ENCODE data around the gene SLC25A21.
"Not testable (repeated sequence)": the region's sequence is repeated elsewhere in the genome, so short reads cannot be mapped to it uniquely, and the experiment has no call there.

SLC25A21 gene

DNA sequence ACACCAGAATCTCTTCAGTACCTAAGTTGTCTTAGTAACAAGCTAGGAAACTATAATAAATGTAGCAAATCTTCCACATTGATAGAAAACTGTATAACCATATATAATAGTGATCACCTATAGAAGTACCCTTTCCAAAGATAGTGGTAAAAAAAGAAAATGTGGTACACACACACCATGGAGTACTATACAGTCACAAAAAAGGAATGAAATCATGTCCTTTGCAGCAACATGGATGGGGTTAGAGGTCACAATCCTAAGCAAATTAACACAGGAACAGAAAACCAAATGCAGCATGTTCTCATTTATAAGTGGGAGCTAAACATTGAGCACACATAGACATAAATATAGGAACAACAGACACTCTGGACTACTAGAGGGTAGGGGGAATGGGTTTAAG is 90.5 kb downstream of the SLC25A21 start:
- Histone ChIP-seq H2AFZ (ENCODE audit: low read depth, low read length, severe bottlenecking) (no peak overlapping the region), H3K9me3 (ENCODE audit: insufficient read depth, low read length) (no peaks in the 10 kb centered on the region), H3K27me3 (ENCODE audit: low read length) (no peaks in the 10 kb centered on the region), H3K9ac (ENCODE audit: low read length) (no peak overlapping the region), H4K20me1 (ENCODE audit: low read depth, low read length) (no peaks in the 10 kb centered on the region), H3K4me3 (ENCODE audit: insufficient read depth, low read length, poor library complexity, severe bottlenecking) (no peak overlapping the region), H3F3A (ENCODE audit: insufficient read depth) (no peaks in the 10 kb centered on the region), H3K79me2 (ENCODE audit: insufficient read depth, low read length) (no peaks in the 10 kb centered on the region), H3K9me2 (replicated peaks; ENCODE audit: insufficient read depth, low read length) (no peaks in the 10 kb centered on the region; the same call in 1 of the 2 replicates), H3K4me2 (ENCODE audit: low read depth, low read length, poor library complexity, severe bottlenecking) (no peak overlapping the region), H3K27ac (ENCODE audit: low read depth, low read length) (no peak overlapping the region), H3K36me3 (ENCODE audit: low read length) (no peaks in the 10 kb centered on the region)
- TF ChIP-seq, protein P1, sequence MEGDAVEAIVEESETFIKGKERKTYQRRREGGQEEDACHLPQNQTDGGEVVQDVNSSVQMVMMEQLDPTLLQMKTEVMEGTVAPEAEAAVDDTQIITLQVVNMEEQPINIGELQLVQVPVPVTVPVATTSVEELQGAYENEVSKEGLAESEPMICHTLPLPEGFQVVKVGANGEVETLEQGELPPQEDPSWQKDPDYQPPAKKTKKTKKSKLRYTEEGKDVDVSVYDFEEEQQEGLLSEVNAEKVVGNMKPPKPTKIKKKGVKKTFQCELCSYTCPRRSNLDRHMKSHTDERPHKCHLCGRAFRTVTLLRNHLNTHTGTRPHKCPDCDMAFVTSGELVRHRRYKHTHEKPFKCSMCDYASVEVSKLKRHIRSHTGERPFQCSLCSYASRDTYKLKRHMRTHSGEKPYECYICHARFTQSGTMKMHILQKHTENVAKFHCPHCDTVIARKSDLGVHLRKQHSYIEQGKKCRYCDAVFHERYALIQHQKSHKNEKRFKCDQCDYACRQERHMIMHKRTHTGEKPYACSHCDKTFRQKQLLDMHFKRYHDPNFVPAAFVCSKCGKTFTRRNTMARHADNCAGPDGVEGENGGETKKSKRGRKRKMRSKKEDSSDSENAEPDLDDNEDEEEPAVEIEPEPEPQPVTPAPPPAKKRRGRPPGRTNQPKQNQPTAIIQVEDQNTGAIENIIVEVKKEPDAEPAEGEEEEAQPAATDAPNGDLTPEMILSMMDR (IDR thresholded peaks at IDR 0.05; ENCODE audit: insufficient read depth, low read length, poor library complexity, severe bottlenecking): no peak
- no peak for TF ChIP-seq EZH2phosphoT487 (conservative IDR thresholded peaks at IDR 0.05; ENCODE audit: low read length)

DNA sequence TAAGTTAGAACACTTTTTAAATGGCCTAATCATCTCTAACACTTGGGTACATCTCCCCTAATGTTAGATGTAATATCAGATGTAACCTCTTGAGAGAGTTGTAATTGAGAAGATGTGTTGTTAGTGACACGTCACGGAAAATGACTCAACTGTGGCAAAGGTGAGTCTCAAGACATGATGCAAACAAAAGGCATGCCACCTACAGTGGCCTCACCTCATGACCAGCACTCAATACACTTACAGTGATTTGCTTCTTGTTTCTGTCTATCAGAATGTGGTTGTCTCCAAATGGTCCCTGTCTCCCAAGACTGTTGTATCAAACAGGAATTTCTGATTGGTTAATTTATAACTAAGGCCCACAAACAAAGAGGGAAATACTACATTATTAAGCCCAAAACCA is 91.2 kb downstream of the SLC25A21 start:
- Histone ChIP-seq H3K27me3 (ENCODE audit: low read length) (no peaks in the 10 kb centered on the region), H3F3A (ENCODE audit: insufficient read depth) (no peaks in the 10 kb centered on the region), H3K9me2 (replicated peaks; ENCODE audit: insufficient read depth, low read length) (no peaks in the 10 kb centered on the region; the same call in 1 of the 2 replicates), H3K4me3 (ENCODE audit: insufficient read depth, low read length, poor library complexity, severe bottlenecking) (no peak overlapping the region), H3K27ac (ENCODE audit: low read depth, low read length) (no peak overlapping the region), H2AFZ (ENCODE audit: low read depth, low read length, severe bottlenecking) (no peak overlapping the region), H3K4me2 (ENCODE audit: low read depth, low read length, poor library complexity, severe bottlenecking) (no peak overlapping the region), H3K9ac (ENCODE audit: low read length) (no peak overlapping the region), H3K36me3 (ENCODE audit: low read length) (no peaks in the 10 kb centered on the region), H3K79me2 (ENCODE audit: insufficient read depth, low read length) (no peaks in the 10 kb centered on the region), H4K20me1 (ENCODE audit: low read depth, low read length) (no peaks in the 10 kb centered on the region), H3K9me3 (ENCODE audit: insufficient read depth, low read length) (no peaks in the 10 kb centered on the region)
- TF ChIP-seq, protein P1 (IDR thresholded peaks at IDR 0.05; ENCODE audit: insufficient read depth, low read length, poor library complexity, severe bottlenecking): no peak
- TF ChIP-seq EZH2phosphoT487 (conservative IDR thresholded peaks at IDR 0.05; ENCODE audit: low read length): no peak

DNA sequence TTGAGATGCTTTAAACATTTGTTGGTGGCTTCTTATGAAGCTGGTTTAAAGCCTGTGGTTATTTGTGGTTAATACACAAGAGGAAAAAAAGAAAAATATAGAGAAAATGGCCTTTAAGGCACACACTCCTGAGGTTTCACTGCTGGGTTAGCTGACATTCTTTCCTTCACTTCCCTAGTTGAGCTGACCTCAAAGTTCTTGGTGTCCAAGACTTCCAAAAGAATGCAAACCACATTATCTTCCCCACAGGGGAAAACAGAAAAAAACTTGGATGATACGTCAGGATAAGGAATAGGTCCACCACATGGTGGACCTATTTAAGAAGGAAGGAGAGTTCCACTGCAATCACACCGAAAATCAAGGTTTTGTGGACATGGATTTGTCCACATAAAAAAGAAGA is 94.3 kb downstream of the SLC25A21 start:
- Histone ChIP-seq H3K4me2 (ENCODE audit: low read depth, low read length, poor library complexity, severe bottlenecking) (no peak overlapping the region), H3K27me3 (ENCODE audit: low read length) (no peaks in the 10 kb centered on the region), H3K79me2 (ENCODE audit: insufficient read depth, low read length) (no peaks in the 10 kb centered on the region), H3K36me3 (ENCODE audit: low read length) (no peaks in the 10 kb centered on the region), H3K9me3 (ENCODE audit: insufficient read depth, low read length) (no peaks in the 10 kb centered on the region), H3K4me3 (ENCODE audit: insufficient read depth, low read length, poor library complexity, severe bottlenecking) (no peak overlapping the region), H3K27ac (ENCODE audit: low read depth, low read length) (no peak overlapping the region), H4K20me1 (ENCODE audit: low read depth, low read length) (no peaks in the 10 kb centered on the region), H3K9me2 (replicated peaks; ENCODE audit: insufficient read depth, low read length) (no peaks in the 10 kb centered on the region; the same call in 1 of the 2 replicates), H3F3A (ENCODE audit: insufficient read depth) (no peaks in the 10 kb centered on the region), H2AFZ (ENCODE audit: low read depth, low read length, severe bottlenecking) (no peak overlapping the region), H3K9ac (ENCODE audit: low read length) (no peak overlapping the region)
- no peak for TF ChIP-seq EZH2phosphoT487 (conservative IDR thresholded peaks at IDR 0.05; ENCODE audit: low read length)
- TF ChIP-seq, protein P1 (IDR thresholded peaks at IDR 0.05; ENCODE audit: insufficient read depth, low read length, poor library complexity, severe bottlenecking): no peak

DNA sequence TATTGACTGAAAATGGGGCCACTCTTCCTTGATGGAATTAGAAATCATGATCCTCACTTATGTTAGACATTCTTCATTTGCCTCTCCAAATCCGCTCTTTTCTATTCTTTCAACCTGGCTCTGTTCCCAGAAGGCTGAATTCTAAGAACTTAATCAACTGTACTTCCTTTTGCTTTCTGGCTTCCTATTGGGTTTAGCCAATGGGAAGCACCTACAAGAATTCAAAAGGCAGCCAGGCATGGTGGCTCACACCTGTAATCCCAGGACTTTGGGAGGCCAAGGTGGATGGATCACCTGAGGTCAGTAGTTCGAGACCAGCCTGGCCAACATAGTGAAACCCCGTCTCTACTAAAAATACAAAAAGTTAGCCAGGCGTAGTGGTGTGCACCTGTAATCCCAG is 98.1 kb downstream of the SLC25A21 start:
- H4K20me1 ChIP-seq (ENCODE audit: low read depth, low read length); H3K9me2 ChIP-seq (replicated peaks; ENCODE audit: insufficient read depth, low read length); H2AFZ ChIP-seq (ENCODE audit: low read depth, low read length, severe bottlenecking); H3K79me2 ChIP-seq (ENCODE audit: insufficient read depth, low read length); H3K9me3 ChIP-seq (ENCODE audit: insufficient read depth, low read length); H3K4me3 ChIP-seq (ENCODE audit: insufficient read depth, low read length, poor library complexity, severe bottlenecking); H3K4me2 ChIP-seq (ENCODE audit: low read depth, low read length, poor library complexity, severe bottlenecking); H3F3A ChIP-seq (ENCODE audit: insufficient read depth); H3K36me3 ChIP-seq (ENCODE audit: low read length); H3K27me3 ChIP-seq (ENCODE audit: low read length); H3K27ac ChIP-seq (ENCODE audit: low read depth, low read length); H3K9ac ChIP-seq (ENCODE audit: low read length): not testable (repeated sequence)

Measured in SU-DHL-6 (cell line).